Measurements from ENCODE around the gene UBN1. TPM values are rescaled to one million over a fixed set of nuclear protein-coding genes. Genes with fewer than 3 reads are reported as not detected.

The UBN1 gene
- total RNA-seq, 1 donor from 2014 or later: 36.6 TPM

DNA sequence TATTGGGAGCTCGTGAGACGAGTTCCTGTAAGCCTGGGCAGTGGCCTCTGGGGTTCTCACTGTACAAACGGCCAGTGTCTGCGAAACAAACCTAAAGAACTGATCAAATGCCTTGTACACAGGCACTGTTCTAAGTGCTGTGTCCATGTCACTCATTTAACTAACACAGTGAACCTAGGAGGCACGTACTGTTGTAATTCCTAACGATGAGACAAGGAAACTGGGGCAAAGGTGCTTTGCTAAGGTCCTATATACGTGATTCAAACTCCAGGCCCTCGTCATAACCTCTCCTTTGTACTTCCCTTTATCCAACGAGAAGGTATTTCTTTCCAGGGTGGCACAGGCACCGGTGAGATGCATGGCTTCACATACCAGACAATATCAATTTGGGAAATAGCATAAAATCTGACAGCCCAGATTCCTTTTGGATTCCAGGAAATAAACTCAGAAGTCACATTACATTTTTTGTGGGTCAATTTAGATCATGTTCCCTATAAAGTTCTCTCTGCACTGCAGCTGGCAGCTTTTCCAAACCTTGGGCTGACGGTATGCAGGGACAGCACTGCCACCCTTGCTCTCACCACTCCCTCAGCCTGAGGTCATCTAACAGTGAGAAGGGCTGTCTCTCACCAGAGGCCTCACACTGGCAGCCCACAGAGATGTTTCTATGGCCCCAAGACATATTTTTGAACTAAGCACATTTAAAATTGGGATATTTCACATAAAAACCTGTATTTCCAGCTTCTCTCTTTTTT lies 18.5 kb upstream of the UBN1 start:
- H3K27me3 ChIP-seq: no peaks in the 10 kb centered on the region
- intact Hi-C loops (cut with DNase I): no loop called here
- H3K4me3 ChIP-seq: no peak overlapping the region
- no peak overlapping the region for H3K27ac ChIP-seq
- no peaks in the 10 kb centered on the region for H3K4me1 ChIP-seq
- DNase-seq: peak; percentile 11
- ATAC-seq: no peak
- TF ChIP-seq, protein P1, sequence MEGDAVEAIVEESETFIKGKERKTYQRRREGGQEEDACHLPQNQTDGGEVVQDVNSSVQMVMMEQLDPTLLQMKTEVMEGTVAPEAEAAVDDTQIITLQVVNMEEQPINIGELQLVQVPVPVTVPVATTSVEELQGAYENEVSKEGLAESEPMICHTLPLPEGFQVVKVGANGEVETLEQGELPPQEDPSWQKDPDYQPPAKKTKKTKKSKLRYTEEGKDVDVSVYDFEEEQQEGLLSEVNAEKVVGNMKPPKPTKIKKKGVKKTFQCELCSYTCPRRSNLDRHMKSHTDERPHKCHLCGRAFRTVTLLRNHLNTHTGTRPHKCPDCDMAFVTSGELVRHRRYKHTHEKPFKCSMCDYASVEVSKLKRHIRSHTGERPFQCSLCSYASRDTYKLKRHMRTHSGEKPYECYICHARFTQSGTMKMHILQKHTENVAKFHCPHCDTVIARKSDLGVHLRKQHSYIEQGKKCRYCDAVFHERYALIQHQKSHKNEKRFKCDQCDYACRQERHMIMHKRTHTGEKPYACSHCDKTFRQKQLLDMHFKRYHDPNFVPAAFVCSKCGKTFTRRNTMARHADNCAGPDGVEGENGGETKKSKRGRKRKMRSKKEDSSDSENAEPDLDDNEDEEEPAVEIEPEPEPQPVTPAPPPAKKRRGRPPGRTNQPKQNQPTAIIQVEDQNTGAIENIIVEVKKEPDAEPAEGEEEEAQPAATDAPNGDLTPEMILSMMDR (IDR thresholded peaks at IDR 0.05): no peak
- H3K9me3 ChIP-seq: no peaks in the 10 kb centered on the region
- H3K36me3 ChIP-seq: peaks cover 97% of the 10 kb centered on the region

DNA sequence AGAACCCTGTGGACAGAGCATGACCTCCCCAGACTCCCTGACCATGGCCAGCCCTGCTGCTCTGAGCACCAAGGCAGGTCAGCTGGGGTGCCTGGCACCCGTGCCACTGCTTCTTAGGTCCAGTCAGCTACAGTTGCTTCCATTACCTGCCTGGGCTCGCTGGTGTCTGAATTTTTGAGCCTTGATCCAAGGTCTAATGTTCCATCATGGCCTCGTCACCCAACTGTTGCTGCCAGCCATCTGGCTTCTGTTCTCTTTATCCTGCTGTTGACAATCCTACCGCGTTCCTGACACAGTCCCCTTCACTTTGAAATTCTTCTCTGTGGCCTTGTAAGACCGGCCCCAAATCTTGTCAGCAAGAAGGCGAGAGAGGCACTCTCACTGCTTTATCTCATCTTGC lies 16.9 kb upstream of the UBN1 start:
- DNase-seq: peak; percentile 30
- H3K27me3 ChIP-seq: no peaks in the 10 kb centered on the region
- H3K36me3 ChIP-seq: peaks cover 95% of the 10 kb centered on the region
- intact Hi-C loops (cut with DNase I): no loop called here
- H3K4me1 ChIP-seq: no peaks in the 10 kb centered on the region
- TF ChIP-seq, protein P1 (IDR thresholded peaks at IDR 0.05): no peak
- H3K27ac ChIP-seq: no peak overlapping the region
- H3K9me3 ChIP-seq: no peaks in the 10 kb centered on the region
- no peak for ATAC-seq
- no peak overlapping the region for H3K4me3 ChIP-seq

DNA sequence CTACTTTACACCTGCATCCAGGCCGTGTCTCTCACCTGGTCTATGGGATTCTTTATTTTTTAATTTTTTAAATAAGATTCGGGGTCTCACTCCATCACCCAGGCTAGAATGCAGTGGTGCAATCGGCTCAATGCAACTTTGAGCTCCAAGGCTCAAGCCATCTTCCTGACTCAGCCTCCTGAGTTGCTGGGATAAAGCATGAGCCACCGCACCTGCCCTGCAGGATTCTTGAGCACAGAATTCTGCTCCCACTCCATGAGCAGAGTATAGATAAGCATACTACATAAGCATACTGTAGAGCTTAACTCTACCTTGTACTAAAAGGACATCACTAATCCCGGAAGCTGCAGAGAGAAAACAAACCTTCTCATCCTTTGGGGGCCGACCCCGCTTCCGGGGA lies 15.7 kb upstream of the UBN1 start:
- no peak overlapping the region for H3K4me3 ChIP-seq
- H3K36me3 ChIP-seq: peaks cover 95% of the 10 kb centered on the region
- DNase-seq (no peak), ATAC-seq (no peak)
- TF ChIP-seq, protein P1 (IDR thresholded peaks at IDR 0.05): no peak
- H3K9me3 ChIP-seq: no peaks in the 10 kb centered on the region
- no peaks in the 10 kb centered on the region for H3K27me3 ChIP-seq
- no peak overlapping the region for H3K27ac ChIP-seq
- H3K4me1 ChIP-seq: no peaks in the 10 kb centered on the region
- intact Hi-C loops (cut with DNase I): no loop called here

DNA sequence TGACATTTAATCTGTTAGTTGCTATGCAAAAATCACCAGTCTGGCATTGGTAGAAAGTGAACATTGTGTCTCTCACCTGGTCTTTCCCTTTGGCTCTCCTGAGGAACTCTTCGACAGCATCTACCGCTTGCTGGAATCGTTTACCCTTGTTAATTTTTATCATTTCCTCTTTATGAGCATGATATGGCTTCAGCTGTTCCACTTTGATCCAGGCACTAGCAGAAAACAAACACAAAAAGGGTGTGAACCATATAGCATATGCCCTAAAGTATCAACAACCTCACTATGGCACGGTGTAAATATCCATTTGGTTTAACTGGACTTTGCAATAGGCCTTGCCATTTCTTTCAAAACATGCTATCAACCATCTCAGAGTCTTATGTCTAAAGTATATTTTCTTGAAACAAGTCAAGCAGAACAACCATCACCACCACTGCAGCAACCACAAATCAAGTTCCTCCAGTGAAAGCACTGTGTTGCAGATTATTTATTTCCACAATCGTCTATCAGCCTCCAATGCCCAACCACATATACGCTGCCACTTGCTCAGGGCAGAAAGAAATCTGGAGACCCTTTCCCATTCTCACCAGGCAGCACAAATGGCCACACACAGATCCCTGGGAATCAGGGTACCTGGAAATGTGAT lies 14.5 kb upstream of the UBN1 start:
- no peak overlapping the region for H3K4me3 ChIP-seq
- H3K27me3 ChIP-seq: no peaks in the 10 kb centered on the region
- ATAC-seq (no peak), DNase-seq (no peak)
- peaks cover 95% of the 10 kb centered on the region for H3K36me3 ChIP-seq
- intact Hi-C loops (cut with DNase I): no loop called here
- H3K9me3 ChIP-seq: no peaks in the 10 kb centered on the region
- TF ChIP-seq, protein P1 (IDR thresholded peaks at IDR 0.05): no peak
- no peak overlapping the region for H3K27ac ChIP-seq
- H3K4me1 ChIP-seq: no peaks in the 10 kb centered on the region

DNA sequence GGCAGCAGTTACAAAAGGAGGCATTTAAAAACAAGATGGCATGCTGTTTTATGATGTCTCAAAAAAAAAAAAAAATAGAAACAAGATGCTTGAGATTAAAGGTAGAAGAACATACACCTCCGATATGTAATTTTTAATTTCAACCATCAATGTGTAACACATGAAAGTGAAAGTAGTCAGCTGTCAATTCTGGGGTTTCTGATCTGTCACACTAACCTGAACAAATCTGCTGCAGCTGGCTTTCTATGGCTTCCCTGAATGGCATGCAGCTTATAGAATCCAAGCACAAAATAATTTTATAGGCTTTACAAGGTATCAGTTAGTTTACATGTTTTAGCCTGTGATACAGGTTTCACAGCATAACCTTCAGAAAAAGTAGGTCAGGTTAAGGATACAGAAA lies 13.7 kb upstream of the UBN1 start:
- H3K9me3 ChIP-seq: no peaks in the 10 kb centered on the region
- DNase-seq (no peak), ATAC-seq (no peak)
- peaks cover 95% of the 10 kb centered on the region for H3K36me3 ChIP-seq
- H3K27ac ChIP-seq: no peak overlapping the region
- H3K4me3 ChIP-seq: no peak overlapping the region
- H3K27me3 ChIP-seq: no peaks in the 10 kb centered on the region
- no peaks in the 10 kb centered on the region for H3K4me1 ChIP-seq
- intact Hi-C loops (cut with DNase I): no loop called here
- TF ChIP-seq, protein P1 (IDR thresholded peaks at IDR 0.05): no peak
